NCI-H146 (cell line): ENCODE measurements around the gene CBR3.
"Not testable (repeated sequence)": the region's sequence is repeated elsewhere in the genome, so short reads cannot be mapped to it uniquely, and the experiment has no call there.

Source experiments
- DNase-seq: peaks from one replicate; lab custom pipeline; 2025; lab: John Stamatoyannopoulos, UW

Gene CBR3

DNA sequence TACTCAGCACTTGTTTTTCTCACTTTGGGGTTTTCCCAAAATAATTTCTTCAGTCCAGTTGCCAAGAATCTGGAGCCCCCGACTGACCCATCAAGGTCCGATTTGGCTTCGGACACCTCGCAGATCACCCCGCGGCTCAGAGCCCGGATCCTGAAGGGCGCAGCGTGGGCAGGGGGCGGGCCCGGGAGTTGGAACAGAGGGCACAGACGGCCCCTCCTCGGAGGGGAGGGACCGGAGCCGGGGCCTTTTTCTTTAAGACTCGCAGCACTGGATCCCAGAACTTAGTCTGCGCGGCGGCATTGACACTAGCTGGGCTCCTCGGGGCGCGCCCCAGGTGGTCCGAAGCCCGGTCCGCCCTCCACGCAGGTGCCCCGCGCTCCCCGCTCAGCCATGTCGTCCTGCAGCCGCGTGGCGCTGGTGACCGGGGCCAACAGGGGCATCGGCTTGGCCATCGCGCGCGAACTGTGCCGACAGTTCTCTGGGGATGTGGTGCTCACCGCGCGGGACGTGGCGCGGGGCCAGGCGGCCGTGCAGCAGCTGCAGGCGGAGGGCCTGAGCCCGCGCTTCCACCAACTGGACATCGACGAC, at the start of gene CBR3:
TSS of gene CBR3 (plus strand) at position 277 of the 588 bp plus-strand sequence. CDS start at position 391, 114 bp downstream.
- DNase-seq: peak; percentile 52

DNA sequence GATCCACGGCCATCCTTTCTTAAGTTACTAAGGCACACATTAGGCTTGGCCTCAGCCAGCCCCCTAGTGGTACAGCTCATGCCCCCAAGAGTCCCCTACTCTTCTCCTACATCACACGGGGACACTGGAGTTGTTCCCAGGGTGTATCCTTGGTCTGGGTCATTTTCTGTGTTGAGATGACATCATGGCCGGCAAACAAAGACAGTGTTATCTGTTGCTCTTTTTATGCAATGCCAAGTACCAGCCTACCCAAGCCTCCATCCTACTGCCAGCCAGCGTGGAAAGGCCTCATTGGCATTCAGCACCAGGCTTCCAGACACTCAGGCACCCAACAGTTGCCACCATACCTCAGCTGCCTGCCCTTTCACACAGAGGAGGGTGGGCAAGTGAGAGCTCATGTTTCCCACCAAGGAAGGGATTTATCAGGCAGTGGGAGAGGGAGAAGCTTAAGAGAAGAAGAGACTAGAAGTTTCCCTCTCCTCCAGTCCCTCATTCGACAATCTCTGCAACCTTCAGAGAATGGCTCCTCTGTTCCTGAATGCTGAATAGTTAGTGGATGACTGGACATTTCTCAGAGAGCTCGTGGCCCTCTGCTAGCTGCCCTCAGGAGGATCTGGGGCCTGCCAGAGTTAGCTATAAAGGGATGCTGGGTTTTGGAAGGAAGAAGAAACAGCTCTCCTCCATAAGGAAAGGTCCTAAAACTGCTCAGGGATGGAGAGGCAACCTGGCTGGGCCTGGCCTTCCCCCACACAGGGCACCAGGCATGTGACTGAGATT, 47.3 kb upstream of the CBR3 start:
- DNase-seq: no peak

DNA sequence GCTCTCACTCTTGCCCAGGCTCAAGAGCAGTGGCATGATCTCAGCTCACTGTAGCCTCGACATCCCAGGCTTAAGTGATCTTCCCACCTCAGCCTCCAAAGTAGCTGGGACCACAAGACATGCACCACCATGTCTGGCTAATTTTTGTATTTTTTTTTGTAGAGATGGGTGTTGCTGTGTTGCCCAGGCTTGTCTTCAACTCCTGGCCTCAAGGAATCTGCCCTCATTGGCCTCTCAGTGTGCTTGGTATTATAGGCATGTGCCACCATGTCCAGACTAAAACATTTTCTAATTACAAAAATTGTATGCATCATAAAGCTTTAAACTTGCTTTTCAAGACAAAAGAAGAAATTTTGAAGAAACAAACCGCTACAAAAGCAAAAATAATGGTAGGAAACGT, 44.9 kb upstream of the CBR3 start:
- no peak for DNase-seq

DNA sequence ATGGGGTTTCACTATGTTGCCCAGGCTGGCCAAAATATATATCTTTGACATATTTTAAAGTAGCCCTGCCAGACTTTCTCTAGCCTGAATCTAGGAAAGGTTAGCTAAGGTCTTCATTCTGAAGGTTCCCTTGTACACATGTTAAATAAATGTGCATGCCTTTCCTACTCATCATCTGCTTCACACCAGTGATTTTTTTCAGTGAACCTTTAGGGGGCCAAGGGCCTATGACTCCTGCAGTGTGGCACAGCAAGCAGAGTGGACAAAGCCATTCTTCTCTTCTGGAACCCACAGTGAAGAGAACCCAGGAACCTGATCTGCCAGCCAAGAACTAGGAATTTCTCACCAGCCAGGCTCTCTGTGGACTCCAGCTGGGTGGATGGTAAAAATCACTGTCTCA, 42.2 kb upstream of the CBR3 start:
- DNase-seq: no peak

DNA sequence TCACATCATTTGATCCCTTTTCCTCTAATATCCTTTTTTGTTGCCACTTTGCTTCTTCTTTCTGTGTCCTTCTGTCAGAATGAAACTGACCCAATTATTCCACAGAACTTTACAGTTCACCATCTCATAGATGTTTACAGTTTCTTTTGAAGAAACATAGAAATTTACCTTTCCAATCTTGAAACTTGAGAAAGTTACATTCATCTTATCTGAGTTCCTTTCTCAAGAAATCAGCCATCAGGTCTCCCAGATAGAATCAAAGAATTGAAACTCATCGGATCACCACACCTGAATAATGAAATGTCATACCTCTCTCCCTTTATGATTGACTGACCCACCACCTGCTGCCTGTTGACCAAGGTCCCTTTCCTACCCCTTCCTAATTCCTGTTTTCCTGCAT, 41.4 kb upstream of the CBR3 start:
- no peak for DNase-seq

DNA sequence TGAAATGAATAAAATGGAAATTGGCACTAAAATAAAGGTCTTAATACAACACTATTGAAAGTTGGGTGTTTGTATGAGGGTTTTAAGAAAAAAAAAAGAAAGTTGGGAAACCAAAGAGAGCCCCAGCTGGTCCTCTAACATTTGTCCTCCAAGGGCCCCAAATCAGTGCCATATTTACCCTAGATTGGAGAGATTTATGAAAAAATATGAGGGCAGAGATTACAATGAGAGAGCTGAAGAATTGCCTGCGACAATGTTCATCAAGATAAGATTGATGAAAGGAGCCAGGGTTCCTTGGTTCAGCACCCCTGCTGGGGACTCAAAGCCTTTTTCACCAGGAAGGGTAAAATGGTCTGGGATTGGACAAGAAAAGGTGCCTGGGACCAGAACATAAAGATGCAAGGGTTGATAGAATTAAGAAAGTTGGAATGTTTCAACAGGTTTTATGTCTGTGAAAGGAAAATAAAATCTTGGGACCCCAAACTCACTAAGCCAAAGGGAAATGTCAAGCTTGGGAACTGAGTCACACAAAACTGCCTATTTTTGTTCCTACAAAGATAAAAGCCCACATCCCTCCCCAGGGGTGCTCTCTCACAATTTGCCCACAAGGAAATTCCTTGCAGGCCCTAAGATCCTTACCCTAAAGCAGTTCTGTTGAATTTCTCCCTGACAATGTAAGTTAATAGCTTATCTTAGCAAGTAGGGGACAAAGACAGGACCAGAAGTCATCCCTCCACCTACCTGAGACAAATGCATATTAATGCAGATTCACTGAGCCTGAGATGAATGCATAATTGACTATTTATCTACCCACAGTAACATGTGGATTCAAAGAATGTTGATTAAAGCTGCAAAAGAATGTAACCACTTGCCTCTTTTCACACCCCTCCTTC, 38.2 kb upstream of the CBR3 start:
- no peak for DNase-seq

DNA sequence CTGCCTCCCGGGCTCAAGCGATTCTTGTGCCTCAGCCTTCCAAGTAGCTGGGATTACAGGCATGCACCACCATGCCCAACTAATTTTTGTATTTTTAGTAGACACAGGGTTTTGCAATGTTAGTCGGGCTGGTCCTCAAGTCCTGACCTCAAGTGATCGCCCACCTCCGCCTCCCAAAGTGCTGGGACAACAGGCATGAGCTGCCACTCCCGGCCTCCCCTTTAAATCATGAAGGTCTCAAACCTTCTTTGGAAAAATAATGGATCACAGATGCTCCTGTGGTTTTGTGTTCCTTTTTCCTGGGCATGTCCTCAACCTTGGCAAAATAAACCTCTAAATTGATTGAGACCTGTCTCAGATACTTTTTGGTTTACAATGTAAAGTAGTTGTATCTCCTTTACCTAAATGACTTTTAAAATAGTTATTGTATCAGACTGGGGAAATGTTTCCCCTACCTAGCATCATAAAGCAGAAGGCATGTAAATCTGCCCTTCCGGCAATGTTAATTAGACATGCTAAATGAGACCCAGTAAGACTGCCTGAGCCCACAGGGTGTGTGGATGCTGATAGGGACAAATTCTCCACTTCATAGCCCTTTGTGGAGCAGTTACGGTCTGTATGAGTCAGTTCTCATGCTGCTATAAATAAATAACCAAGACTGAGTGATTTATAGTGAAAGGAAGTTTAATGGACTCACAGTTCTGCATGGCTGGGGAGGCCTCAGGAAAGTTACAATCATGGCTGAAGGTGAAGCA, 37.3 kb upstream of the CBR3 start:
- DNase-seq: no peak

DNA sequence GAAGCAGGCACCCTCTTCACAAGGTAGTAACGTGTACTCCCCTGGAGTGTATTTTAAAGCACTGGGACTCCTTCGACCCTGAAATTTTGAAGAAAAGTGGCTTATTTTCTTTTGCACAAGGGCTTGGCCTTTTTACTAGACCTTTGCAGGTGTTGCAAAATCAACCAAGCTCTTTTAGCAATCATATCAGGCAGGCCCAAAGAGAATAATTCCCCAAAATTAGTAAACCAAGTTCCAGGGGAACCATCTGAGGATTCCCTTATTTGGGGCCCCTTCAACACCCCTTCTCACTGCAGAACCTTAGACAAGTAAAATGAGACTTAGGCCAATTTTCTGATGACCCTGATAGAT, 36.7 kb upstream of the CBR3 start:
- no peak for DNase-seq

DNA sequence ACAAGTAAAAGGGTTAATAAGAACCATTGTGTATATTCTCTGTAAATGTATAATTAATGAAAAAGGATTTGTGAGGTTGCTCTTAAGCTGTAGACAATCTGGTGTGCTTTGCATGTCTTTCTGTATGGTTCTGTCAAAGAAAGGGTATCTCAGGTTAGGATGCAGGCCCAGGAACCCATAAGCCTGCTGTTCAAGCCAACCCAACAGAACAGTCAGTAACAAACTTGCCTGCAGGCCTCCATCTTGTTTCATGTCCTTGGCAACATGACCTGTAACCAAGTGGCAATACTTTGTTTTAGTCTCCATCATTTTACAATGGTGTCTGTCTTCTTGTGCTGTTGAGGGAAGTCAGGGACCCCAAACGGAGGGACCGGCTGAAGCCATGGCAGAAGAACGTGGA, 35.9 kb upstream of the CBR3 start:
- DNase-seq: no peak

DNA sequence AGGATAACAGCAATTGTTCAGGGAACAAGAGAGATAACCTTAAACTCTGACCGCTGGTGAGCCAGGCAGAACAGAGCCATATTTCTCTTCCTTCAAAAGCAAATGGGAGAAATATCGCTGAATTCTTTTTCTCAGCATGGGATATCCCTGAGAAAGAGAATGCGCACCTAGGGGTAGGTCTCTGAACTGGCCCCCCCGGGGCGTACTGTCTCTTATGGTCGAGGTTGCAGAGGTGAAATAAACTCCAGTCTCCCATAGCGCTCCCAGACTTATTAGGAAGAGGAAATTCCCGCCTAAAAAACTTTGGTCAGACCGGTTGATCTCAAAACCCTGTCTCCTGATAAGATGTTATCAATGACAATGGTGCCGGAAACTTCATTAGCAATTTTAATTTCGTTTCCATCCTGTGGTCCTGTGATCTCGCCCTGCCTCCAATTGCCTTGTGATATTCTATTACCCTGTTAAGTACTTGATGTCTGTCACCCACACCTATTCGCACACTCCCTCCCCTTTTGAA, 35.1 kb upstream of the CBR3 start:
- not testable (repeated sequence) for DNase-seq

DNA sequence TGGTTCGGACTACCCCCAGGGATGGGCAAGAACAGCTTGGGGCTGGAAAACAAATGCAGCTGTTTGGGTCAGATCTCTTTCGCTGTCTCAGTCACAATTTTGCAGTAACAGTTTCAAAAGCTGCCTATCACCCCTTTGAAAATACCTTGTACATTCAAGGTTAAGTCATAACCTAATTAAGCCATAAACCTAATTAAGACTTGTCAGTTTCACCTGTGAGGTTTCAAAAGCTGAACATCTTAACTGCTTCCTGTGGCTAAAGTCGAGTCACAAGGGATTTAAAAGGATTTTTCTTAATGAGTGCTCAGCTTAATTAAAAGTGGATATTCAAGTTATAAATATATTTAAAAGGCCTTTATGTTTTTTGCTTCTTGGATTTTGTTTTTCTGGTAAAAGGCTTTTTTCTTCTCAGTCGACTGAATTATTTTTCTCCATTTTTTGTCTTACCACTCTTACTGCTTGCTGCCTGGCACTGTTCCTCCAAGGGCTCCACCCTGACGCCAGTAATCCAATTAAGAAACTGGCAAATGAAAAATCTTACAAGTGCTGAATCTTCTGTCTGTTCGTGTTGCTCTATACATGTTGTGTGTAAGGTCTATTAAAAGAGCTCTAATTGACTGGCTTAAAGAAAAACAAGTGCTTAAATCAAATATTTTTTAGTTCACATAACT, 33.8 kb upstream of the CBR3 start:
- DNase-seq: no peak

DNA sequence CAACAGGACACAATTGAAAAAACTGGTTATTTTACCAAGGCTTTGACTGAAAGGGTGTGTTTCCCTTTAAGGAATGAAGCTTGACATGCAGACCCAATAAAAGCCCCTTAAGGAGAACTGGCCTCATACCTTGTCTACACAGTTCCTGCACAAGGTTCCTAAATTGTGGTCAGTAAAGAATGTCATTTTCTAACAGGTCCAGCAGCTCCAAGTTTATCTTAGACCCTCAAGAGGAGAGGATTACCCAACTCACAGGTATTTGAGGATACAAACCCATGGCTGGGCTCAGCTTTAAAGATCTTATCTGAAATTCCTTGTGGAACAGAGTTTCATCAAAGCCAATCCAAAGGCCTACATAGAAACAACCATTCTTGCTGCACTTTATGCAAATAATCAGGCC, 31.4 kb upstream of the CBR3 start:
- DNase-seq: no peak

DNA sequence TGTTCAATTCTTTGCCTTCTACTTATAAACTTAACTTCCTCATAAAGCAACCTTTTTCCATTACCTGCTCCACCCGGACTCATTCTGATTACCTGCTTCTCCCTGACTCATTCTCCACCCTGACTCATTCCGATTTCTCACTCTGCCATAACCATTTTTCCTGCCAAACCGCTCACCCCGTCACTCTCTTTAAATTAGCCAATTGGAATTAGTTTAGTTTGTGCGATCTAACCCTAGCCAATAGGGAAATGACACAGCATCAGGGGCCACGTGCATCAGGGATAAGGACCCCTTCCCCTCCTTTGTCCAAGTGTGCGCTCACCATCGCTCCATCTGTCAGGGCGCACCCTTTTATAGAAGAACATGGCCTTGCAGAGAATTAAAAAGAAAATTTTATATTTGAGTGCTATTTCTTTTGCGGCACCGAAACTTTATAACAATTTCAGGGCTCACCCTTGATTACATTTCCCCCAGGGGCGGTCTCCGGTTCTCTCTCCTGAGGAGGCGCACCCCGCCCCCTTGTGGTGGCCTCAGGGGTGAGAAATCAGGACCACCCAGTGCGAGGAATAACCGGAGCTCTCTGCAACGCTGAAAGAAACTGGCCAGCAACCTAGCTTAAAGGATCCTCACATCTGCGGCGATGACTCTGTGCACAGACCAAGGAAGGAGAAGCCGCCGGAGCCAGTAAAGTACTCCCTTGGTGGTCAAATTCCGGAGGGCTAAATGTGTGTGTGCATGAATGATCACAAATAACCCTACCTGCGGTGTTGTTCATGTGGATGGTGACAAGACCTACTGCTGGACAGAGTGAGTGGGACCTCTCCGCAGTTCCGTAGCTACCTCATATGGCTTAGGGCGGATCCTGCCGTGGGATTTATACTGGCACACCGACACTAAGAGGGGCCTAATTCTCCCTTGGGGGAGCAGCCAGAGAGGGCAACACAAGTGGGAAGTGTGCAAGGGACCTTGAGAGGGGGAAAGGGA, 30.3 kb upstream of the CBR3 start:
- DNase-seq: no peak

DNA sequence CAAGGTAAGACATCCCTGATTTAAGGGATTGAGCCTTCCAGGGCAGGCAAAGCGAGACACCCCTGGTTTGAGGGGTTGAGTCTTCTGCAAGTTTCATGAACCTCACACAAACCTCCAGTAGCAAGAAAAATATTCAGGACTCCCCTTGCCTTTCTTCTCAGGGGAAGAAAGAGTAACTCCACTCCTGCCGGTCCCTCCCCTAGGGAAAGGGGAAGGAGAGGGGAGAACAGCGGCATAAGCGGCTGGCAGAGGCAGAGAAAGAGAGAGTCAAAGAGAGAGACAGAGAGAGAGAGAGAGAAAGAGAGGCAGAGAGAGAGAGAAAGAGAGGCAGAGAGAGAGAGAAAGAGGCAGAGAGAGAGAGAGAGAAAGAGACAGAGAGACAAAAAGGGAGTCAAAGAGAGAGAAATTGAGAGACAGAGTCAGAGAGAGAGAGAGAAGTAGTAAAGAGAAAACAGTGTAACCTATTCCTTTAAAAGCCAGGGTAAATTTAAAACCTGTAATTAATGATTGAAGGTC, 29.5 kb upstream of the CBR3 start:
- DNase-seq: no peak

DNA sequence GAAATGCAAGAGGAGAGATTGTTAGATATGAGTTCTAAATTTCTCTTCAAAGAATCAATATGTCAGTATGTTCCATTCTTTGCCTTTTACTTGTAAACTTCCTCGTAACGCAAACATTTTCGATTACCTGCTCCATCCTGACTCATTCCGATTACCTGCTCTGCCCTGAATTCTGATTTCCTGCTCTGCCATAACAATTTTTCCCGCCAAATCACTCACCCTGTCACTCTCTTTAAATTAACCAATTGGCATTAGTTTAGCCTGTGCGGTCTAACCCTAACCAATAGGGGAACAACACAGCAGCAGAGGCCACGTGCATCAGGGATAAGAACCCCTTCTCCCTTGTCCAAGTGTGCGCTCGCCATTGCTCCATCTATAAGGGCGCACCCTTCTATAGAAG, 25.0 kb upstream of the CBR3 start:
- DNase-seq: no peak

DNA sequence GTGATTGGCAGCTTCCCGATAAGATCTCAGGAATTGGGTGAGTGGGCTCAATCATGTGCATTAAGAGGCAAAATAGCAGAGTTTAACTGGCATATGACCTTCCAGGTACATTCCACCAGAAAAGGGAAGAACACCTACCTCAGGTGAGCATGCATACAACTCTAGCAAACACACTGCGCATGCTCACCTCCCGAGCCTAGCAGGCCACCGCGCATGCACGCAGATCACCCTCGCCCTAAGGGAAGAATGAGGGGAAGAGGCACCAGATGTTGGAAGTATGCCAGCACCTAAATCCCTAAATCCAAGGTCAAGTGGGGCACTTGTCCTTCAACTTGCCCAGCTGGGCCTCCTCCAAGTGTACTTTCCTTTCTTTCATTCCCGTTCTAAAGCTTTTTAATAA, 23.6 kb upstream of the CBR3 start:
- no peak for DNase-seq

DNA sequence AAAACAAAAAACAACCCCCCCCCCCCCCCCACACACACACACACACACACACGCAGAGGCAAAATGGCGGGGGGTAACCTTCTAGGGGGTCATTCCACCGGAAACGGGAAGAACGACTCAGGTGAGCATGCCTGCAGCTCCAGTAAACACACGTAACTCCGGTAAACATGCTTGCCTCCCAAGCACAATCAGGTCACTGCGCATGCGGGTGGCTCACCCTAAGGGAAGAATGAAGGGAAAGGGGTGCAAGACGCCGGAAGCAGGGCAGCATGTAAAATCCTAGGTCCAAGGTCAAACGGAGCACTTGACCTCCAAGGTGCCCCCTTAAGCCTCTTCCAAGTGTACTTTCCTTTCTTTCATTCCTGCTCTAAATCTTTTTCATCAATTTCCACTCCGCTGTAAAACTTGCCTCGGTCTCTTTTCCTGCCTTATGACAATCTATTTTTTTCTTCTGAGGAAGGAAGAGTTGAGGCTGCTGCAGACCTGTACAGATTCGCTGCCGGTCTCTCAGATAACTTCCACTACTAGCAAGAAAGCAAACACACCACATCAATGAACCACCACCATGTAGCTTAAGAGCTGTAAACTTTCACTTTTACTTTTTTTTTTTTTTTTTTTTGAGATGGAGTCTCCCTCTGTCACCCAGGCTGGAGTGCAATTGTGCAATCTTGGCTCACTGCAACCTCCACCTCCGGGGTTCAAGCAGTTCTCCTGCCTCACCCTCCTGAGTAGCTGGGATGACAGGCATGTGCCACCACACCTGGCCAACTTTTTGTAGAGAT, 21.0 kb upstream of the CBR3 start:
- peak; percentile 82 for DNase-seq

DNA sequence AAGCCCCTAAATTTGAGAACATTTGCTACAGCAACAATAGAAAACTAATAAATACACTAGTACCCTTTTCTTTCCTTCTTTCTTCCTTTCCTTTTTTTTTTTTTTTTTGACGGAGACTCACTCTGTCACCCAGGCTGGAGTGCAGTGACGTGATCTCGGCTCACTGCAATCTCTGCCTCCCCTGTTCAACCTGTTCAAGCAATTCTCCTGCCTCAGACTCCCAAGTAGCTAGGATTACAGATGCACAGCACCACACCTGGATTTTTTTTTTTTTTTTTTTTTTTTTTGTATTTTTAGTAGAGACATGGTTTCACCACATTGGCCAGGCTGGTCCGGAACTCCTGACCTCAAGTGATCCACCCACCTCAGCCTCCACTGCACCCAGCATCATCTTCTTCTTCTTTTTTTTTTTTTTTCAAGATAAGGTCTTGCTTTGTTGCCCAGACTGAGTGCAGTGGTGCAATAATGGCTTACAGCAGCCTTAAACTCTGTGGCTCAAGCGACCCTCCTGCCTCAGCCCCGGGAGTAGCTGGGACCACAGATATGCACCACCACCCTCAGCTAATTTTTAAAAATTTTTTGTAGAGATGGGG, 19.6 kb upstream of the CBR3 start:
- DNase-seq: no peak

DNA sequence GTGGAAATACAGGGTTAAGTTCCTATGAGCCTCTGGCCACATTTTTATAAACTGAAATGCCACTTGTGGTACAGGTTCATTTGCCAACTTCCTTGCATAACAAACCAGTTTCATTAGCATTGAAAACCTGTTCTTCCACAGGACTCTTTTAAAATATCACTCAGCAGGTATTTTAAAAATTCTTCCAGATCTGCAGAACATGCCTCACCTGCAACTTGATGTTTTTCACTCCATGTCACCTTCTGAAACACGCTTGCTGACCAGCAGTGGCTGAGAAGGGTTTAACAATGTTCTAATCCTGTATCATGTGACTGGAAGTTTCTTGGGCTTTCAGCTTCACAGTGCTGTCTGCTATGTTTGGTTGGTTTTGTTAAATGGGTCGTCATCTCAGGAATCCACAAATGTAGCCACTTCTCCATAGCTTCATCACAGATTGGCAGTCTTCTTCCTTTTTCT, 17.6 kb upstream of the CBR3 start:
- no peak for DNase-seq
